Tibial nerve (tissue), 4 donors: ENCODE data around the gene C2CD4A. TPM values are rescaled to one million over a fixed set of nuclear protein-coding genes. Genes with fewer than 3 reads are reported as not detected.

Experiments
- DNase-seq, 2 donors: peaks; one replicate each; pipeline ENCODE4 v3.0.0-alpha.2; 2019; ENCODE audit warnings: low spot score in 2 of 2
- H3K27ac ChIP-seq, 4 donors: fragments of 200-600 bp; sonication (generic) in 3 of 4; one replicate each; pipeline ENCODE4 v1.5.1; 2017 to 2019; ENCODE audit warnings: mild to moderate bottlenecking in 1 of 4
- H3K27me3 ChIP-seq, 2 donors: fragments of 200-600 bp; sonication (generic) in 1 of 2; one replicate each; pipeline versions ENCODE4 v1.5.1 to v1.6.0; 2017 to 2019
- H3K36me3 ChIP-seq, 3 donors: fragments of 200-600 bp; sonication (generic); one replicate each; pipeline ENCODE4 v1.5.1; 2018 to 2019
- H3K4me1 ChIP-seq, 4 donors: fragments of 200-600 bp; sonication (generic) in 3 of 4; one replicate each; pipeline ENCODE4 v1.5.1; 2017 to 2019
- H3K4me3 ChIP-seq, 4 donors: fragments of 200-600 bp; sonication (generic) in 3 of 4; one replicate each; pipeline ENCODE4 v1.5.1; 2017 to 2019; ENCODE audit warnings: mild to moderate bottlenecking in 1 of 4, moderate library complexity in 1 of 4
- H3K9me3 ChIP-seq, 4 donors: fragments of 200-600 bp; sonication (generic) in 3 of 4; one replicate each; pipeline ENCODE4 v1.5.1; 2017 to 2019
- CTCF ChIP-seq, 5 experiments: fragments of 200-600 bp in 3 of 5; fragments of 450-650 bp in 2 of 5; sonication (generic) in 3 of 5; IDR thresholded peaks; one replicate each; pipeline ENCODE4 v1.5.1; 2016 to 2019; ENCODE audit warnings: antibody characterized with exemption in 5 of 5, mild to moderate bottlenecking in 3 of 5, moderate library complexity in 2 of 5
- EP300 ChIP-seq, 2 donors: sonication (generic); formaldehyde crosslinking; IDR thresholded peaks; one replicate each; pipeline ENCODE4 v1.6.1; 2017; ENCODE audit warnings: antibody characterized with exemption in 2 of 2, mild to moderate bottlenecking in 1 of 2
- POLR2A ChIP-seq, 2 donors: fragments of 450-650 bp; IDR thresholded peaks; one replicate each; pipeline ENCODE4 v1.6.1; 2017; ENCODE audit warnings: antibody characterized with exemption in 2 of 2, mild to moderate bottlenecking in 2 of 2, moderate library complexity in 2 of 2
- WGBS, 2 donors: methylation state at CpG; one replicate each; pipeline ENCODE4 v1.1.5; 2018; 5-methylcytosine and 5-hydroxymethylcytosine counted together
- total RNA-seq, 4 donors: library from RNA; depleted of rRNA; stranded (reverse); fragments of >200 nt; gene quantifications; one replicate each; pipeline ENCODE4 v1.1.0, GENCODE V29; 2016

C2CD4A gene
- total RNA-seq, 4 donors from 2014 or later: under 0.01 to 0.30 TPM; not detected in 2

GRCh38 chr15:62089616-62090015 lies 22.8 kb downstream of the C2CD4A start:
- H3K9me3 ChIP-seq: no peaks in the 10 kb centered on the region
- no peak for TF ChIP-seq CTCF (IDR thresholded peaks at IDR 0.05)
- TF ChIP-seq EP300 (IDR thresholded peaks at IDR 0.05): no peak
- no peak for TF ChIP-seq POLR2A (IDR thresholded peaks at IDR 0.05)
- no peak overlapping the region for H3K27ac ChIP-seq
- WGBS, 2 donors: 47 to 56% methylated on average over 2 of the region's 2 CpGs
- no peaks in the 10 kb centered on the region for H3K36me3 ChIP-seq
- DNase-seq: no peak
- H3K4me3 ChIP-seq: no peak overlapping the region
- H3K27me3 ChIP-seq: no peaks in the 10 kb centered on the region
- H3K4me1 ChIP-seq: peaks cover 0 to 13% (median 6%) of the 10 kb centered on the region in 4 donors

- H3K27ac ChIP-seq: no peak overlapping the region
- H3K9me3 ChIP-seq: no peaks in the 10 kb centered on the region
- H3K4me1 ChIP-seq: peaks cover 0 to 13% (median 6%) of the 10 kb centered on the region in 4 donors
- no peak overlapping the region for H3K4me3 ChIP-seq
- WGBS, 2 donors: 91 to 92% methylated on average over 7 of the region's 7 CpGs
- TF ChIP-seq CTCF (IDR thresholded peaks at IDR 0.05) (no peak), EP300 (IDR thresholded peaks at IDR 0.05) (no peak), POLR2A (IDR thresholded peaks at IDR 0.05) (no peak)
- no peaks in the 10 kb centered on the region for H3K36me3 ChIP-seq
- DNase-seq: no peak
- H3K27me3 ChIP-seq: no peaks in the 10 kb centered on the region
Observed at GRCh38 chr15:62090988-62091387, 24.2 kb downstream of the C2CD4A start.

GRCh38 chr15:62093809-62094208 lies 27.0 kb downstream of the C2CD4A start:
- no peak for TF ChIP-seq EP300 (IDR thresholded peaks at IDR 0.05)
- TF ChIP-seq POLR2A (IDR thresholded peaks at IDR 0.05): no peak
- TF ChIP-seq CTCF (IDR thresholded peaks at IDR 0.05): no peak
- H3K27me3 ChIP-seq: no peaks in the 10 kb centered on the region
- H3K36me3 ChIP-seq: no peaks in the 10 kb centered on the region
- H3K4me1 ChIP-seq: peaks cover 0 to 6% (median 0%) of the 10 kb centered on the region in 4 donors
- WGBS, 2 donors: 84 to 86% methylated on average over 5 of the region's 5 CpGs
- no peak for DNase-seq
- no peak overlapping the region for H3K4me3 ChIP-seq
- no peak overlapping the region for H3K27ac ChIP-seq
- no peaks in the 10 kb centered on the region for H3K9me3 ChIP-seq

GRCh38 chr15:62094388-62094787 lies 27.6 kb downstream of the C2CD4A start:
- Histone ChIP-seq H3K4me3 (no peak overlapping the region), H3K27me3 (no peaks in the 10 kb centered on the region), H3K4me1 (peaks cover 0 to 6% (median 0%) of the 10 kb centered on the region in 4 donors), H3K9me3 (no peaks in the 10 kb centered on the region), H3K27ac (no peak overlapping the region), H3K36me3 (no peaks in the 10 kb centered on the region)
- DNase-seq: no peak
- 74 to 76% methylated on average over 7 of the region's 7 CpGs for WGBS, 2 donors
- TF ChIP-seq EP300 (IDR thresholded peaks at IDR 0.05) (no peak), POLR2A (IDR thresholded peaks at IDR 0.05) (no peak), CTCF (IDR thresholded peaks at IDR 0.05) (no peak)

GRCh38 chr15:62099094-62099601 lies 32.4 kb downstream of the C2CD4A start:
- Histone ChIP-seq H3K27me3 (no peaks in the 10 kb centered on the region), H3K36me3 (no peaks in the 10 kb centered on the region), H3K27ac (no peak overlapping the region), H3K4me1 (no peaks in the 10 kb centered on the region), H3K9me3 (no peaks in the 10 kb centered on the region), H3K4me3 (no peak overlapping the region)
- DNase-seq: no peak
- WGBS, 2 donors: 31 to 34% methylated on average over 7 of the region's 7 CpGs
- TF ChIP-seq CTCF (IDR thresholded peaks at IDR 0.05) (no peak), EP300 (IDR thresholded peaks at IDR 0.05) (peak in 1 of 2 donors; percentile 26)
